Measurements from ENCODE around the gene KLHDC1.
A peak's percentile ranks its signal among the peaks of the same experiment; 100 is the strongest.
"Not testable (repeated sequence)": the region's sequence is repeated elsewhere in the genome, so short reads cannot be mapped to it uniquely, and the experiment has no call there.

KLHDC1 gene

DNA sequence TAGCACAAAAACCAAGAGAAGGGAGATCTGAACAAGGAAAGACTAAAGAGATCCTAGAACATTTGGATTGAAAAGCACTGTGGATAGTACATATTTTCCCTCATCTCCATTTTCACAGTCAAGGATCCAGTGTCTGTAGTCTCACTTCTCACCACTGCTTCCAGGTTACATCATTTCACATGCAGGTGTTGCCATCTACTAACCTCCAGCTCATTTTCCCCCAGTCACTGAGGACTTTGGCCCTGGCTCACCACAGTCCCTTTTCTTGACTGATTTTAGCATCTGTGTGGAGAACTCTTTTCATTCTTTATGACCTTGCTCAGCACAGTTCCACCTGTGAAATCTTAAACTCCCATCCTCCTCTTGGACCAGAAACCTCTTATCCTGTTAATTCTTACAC lies 53.6 kb downstream of the KLHDC1 start:
- not testable (repeated sequence) for H3K27me3 Mint-ChIP-seq; DNase-seq; ATAC-seq (replicated peaks); H3K4me3 Mint-ChIP-seq; H3K4me1 Mint-ChIP-seq (ENCODE audit: low read depth in 2 of 2); H3K9me3 Mint-ChIP-seq
- Mint-ChIP-seq H3K36me3 (ENCODE audit: insufficient read depth) (peaks cover 14% of the 10 kb centered on the region), H3K27ac (peak overlapping the region; percentile 52 to 81)

DNA sequence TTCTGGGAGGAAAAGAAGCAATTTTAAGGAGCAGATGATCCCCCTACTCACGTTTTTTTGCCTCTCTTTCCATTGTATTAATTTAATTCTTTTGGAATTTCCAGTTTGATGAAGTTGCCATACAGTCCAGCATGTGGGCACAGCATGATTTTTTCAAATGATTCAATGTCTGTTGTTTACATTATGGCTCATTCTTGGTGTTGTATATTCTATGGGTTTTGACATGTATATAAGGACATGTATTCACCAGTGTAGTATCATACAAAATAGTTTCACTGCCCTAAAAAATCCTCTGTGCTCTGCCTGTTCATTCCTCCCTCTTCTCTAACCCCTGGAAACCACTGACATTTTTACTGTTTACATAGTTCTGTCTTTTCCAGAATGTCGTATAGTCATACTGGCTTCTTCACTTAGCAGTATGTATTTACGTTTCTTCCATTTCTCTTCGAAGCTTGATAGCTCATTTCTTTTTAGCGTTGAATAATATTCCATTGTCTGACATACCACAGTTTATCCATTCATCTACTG lies 61.7 kb downstream of the KLHDC1 start:
- H3K27ac Mint-ChIP-seq = no peak overlapping the region
- no peak overlapping the region for H3K4me3 Mint-ChIP-seq
- H3K4me1 Mint-ChIP-seq (ENCODE audit: low read depth in 2 of 2) = no peaks in the 10 kb centered on the region
- ATAC-seq (replicated peaks) (no peak), DNase-seq (no peak)
- no peaks in the 10 kb centered on the region for H3K9me3 Mint-ChIP-seq
- no peaks in the 10 kb centered on the region for H3K36me3 Mint-ChIP-seq (ENCODE audit: insufficient read depth)
- no peaks in the 10 kb centered on the region for H3K27me3 Mint-ChIP-seq

DNA sequence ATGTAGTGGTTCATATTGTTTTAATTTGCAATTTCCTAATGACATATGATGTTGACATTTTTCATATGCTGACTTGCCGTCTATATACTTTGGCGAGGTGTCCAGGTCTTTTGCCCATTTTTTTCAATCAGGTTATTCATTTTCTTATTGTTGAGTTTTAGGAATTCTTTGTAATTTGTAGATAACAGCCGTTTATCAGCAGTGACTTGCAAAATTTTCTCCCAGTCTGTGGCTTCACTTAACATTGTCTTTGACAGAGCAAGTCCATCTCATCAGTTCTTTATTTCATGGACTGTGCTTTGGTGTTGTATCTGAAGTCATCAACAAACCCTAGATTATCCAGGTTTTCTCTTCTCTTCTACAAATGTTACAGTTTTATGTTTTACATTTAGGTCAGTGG lies 62.5 kb downstream of the KLHDC1 start:
- no peaks in the 10 kb centered on the region for H3K27me3 Mint-ChIP-seq
- H3K9me3 Mint-ChIP-seq = no peaks in the 10 kb centered on the region
- no peaks in the 10 kb centered on the region for H3K36me3 Mint-ChIP-seq (ENCODE audit: insufficient read depth)
- ATAC-seq (replicated peaks) (no peak), DNase-seq (no peak)
- no peak overlapping the region for H3K27ac Mint-ChIP-seq
- H3K4me1 Mint-ChIP-seq (ENCODE audit: low read depth in 2 of 2) = no peaks in the 10 kb centered on the region
- no peak overlapping the region for H3K4me3 Mint-ChIP-seq

DNA sequence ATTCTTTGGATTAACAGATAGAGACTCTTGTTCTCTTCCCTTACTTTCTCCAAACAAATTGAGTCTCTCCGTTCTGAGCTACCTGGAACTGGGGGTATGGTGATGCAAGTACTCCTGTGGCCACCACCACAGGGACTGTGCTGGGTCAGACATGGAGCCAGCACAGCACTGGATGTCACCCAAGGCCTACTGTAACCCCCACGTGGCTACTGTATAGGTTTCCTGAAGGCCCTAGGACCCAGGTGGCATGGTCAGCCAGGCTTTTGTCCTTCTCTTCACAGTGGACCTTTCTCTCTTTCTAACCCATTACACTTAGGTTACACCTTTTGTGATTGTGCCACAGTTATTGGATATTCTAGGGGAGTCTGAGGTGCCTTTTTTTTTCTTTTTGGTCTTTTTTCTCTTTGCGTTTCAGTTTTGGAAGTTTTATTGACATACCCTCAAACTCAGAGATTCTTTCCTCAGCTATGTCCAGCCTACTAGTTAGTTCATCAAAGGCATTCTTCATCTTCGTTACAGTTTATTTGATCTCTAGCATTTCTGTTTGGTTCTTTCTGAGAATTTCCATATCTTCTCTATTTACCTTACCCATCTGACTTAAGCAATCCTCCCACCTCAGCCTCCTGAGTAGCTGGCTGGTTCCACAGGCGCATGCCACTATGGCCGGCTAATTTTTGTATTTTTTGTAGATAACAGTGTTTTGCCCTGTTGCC lies 69.1 kb downstream of the KLHDC1 start:
- H3K4me1 Mint-ChIP-seq (ENCODE audit: low read depth in 2 of 2) = peaks cover 0 to 4% of the 10 kb centered on the region in 2 donors
- peaks cover 6% of the 10 kb centered on the region for H3K36me3 Mint-ChIP-seq (ENCODE audit: insufficient read depth)
- H3K4me3 Mint-ChIP-seq = no peak overlapping the region
- DNase-seq (no peak), ATAC-seq (replicated peaks) (no peak)
- no peaks in the 10 kb centered on the region for H3K27me3 Mint-ChIP-seq
- H3K9me3 Mint-ChIP-seq = no peaks in the 10 kb centered on the region
- no peak overlapping the region for H3K27ac Mint-ChIP-seq

DNA sequence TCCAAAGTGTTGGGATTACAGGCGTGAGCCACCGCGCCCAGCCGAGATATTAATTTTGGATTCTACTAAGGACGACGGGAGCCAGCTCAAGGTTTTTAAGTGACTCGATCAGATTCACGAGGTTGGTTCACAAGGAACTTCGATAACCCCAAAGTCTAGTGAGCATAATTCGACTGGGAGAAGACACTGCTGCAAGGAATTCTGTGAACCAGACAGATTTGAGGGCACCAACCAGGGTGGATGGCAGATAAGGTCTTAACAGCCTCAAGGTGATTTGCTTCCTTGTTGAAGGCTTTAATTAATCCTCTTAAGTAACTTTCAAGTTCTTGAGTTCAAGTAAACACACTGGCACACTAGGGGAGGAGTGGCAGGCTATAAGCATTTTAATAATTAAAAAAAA lies 73.9 kb downstream of the KLHDC1 start:
- peaks cover 36% of the 10 kb centered on the region for H3K36me3 Mint-ChIP-seq (ENCODE audit: insufficient read depth)
- no peaks in the 10 kb centered on the region for H3K9me3 Mint-ChIP-seq
- ATAC-seq (replicated peaks) (no peak), DNase-seq (no peak)
- no peaks in the 10 kb centered on the region for H3K27me3 Mint-ChIP-seq
- H3K4me1 Mint-ChIP-seq (ENCODE audit: low read depth in 2 of 2) = peaks cover 14 to 29% of the 10 kb centered on the region in 2 donors
- H3K4me3 Mint-ChIP-seq = peak overlapping the region; percentile 94 to 95
- H3K27ac Mint-ChIP-seq = peak overlapping the region; percentile 98 to 99

DNA sequence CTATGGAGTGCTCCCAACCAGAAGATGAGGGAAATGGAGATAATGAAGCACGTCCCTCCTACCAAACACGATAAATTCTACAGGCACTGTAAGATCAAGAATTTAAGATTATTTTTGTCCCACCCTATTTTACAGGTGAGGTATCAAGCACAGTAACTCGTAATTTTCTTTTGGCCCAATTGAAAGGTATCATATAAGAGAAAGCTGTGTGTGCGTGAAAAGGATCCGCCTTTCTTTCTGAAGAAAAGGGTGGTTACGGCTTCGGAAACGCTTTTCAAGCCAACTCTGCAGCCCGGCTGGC lies 74.3 kb downstream of the KLHDC1 start:
- H3K9me3 Mint-ChIP-seq = no peaks in the 10 kb centered on the region
- H3K27me3 Mint-ChIP-seq = no peaks in the 10 kb centered on the region
- peak overlapping the region; percentile 98 to 99 for H3K27ac Mint-ChIP-seq
- H3K36me3 Mint-ChIP-seq (ENCODE audit: insufficient read depth) = peaks cover 39% of the 10 kb centered on the region
- DNase-seq = peak in 1 of 3 experiments; percentile 4
- peak overlapping the region; percentile 94 to 95 for H3K4me3 Mint-ChIP-seq
- no peak for ATAC-seq (replicated peaks)
- H3K4me1 Mint-ChIP-seq (ENCODE audit: low read depth in 2 of 2) = peaks cover 14 to 29% of the 10 kb centered on the region in 2 donors

DNA sequence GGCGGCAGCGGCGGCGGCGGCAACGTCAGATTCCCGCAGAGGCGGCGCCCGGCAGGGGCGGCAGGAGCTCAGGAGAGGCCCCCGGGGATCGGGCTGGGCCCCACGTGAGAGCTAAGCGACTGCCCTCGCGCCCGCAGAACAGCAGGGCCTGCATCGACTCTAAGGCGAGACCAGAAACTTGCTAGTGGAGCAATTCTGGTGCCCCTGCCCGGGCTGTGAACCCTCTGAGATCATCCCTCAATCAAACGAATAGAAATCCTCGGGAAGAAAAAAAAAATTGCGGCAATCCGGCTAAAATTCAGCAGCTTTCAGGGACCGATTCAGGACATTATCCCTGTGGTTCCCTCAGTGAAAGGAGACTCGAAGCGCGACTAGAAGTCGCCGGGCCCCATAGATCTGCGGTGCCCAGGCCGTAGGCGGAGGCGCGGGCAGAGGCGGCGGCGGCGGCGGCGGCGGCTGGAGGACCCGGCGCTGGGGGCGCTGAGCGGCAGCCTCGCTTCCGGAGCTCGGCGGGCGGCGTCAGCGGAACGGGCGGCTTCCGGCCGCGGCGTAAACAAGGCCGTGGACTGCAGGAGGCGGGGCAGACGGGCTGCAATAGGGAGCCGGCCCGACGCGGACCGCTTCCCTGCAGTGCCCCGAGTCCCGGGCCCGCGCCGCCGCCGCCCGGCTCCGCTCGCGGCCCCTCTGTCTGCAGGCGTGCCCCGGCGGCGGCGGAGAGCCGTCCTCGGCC lies 74.8 kb downstream of the KLHDC1 start, which contains the start of gene KLHDC2:
TSS of gene KLHDC2 (plus strand) at position 583 of the 730 bp plus-strand sequence. CDS start 316 bp downstream, outside the sequence.
- Mint-ChIP-seq H3K27ac (peak within 1 kb of the TSS; percentile 98 to 99), H3K4me3 (peak within 1 kb of the TSS; percentile 94 to 95), H3K36me3 (ENCODE audit: insufficient read depth) (peaks cover 43% of the 10 kb centered on the region), H3K9me3 (no peaks in the 10 kb centered on the region), H3K4me1 (ENCODE audit: low read depth in 2 of 2) (peaks cover 14 to 29% of the 10 kb centered on the region in 2 donors), H3K27me3 (no peaks in the 10 kb centered on the region)
- ATAC-seq (replicated peaks) (peak; percentile 80), DNase-seq (peak; percentile 82 to 88 (median 84))

DNA sequence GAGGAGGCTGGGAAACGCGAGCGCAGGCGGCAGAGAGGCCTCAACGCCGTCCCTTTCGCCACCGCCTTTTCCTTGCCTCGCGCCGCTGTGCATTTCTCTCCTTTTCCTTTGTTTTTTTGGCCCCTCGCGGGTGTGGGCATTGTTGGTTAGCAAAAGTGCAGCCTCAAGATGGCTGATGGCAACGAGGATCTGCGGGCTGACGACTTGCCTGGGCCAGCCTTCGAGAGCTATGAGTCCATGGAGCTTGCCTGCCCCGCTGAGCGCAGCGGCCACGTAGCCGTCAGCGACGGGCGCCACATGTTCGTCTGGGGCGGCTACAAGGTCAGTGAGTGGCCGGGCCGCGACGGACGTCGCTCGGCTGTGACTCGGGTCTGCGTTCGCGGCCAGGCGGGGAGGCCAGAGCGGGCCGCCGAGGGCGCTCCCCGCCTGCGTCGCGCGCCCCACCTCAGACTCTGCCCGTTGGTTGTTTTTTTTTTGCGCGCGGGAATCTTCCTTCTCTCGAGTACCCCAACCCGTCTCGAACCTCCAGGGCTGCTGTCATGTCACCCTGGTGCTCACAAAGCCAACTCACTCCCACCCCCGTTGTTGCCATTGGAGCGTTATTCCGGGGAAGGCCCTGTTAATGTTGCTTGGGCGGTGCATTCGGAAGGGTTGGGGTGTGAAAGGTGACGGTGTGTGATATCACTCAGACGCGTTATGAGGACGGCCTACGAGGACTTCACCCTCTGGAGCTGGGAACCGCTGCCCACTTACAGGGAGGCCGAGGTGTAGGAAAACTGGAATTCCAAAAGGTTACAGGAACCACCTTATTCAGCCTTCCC lies 75.6 kb downstream of the KLHDC1 start:
- peak overlapping the region; percentile 94 to 95 for H3K4me3 Mint-ChIP-seq
- H3K9me3 Mint-ChIP-seq = no peaks in the 10 kb centered on the region
- H3K27me3 Mint-ChIP-seq = no peaks in the 10 kb centered on the region
- H3K36me3 Mint-ChIP-seq (ENCODE audit: insufficient read depth) = peaks cover 44% of the 10 kb centered on the region
- H3K4me1 Mint-ChIP-seq (ENCODE audit: low read depth in 2 of 2) = peaks cover 14 to 29% of the 10 kb centered on the region in 2 donors
- DNase-seq = peak; percentile 60 to 65 (median 62)
- peak overlapping the region; percentile 98 to 99 for H3K27ac Mint-ChIP-seq
- peak; percentile 51 for ATAC-seq (replicated peaks)

DNA sequence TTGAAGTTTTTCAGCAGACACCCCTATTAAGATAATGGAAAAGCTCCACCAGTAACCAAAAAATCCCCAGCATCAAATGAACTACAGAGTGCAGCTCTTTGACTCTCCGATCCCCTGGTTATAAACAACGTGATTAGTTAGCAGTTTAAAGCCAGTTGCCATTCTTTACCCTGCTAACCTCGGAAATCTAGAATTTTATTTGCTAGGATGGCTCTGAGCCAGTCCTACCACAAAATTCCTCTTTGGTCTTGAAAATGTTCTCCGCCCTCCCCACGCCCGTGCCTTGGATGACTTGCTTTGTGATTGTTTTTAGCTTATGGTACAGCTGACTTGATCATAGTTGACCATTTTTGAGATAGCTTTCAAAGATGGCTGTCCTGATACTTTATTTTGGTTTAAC lies 76.3 kb downstream of the KLHDC1 start:
- H3K27me3 Mint-ChIP-seq = no peaks in the 10 kb centered on the region
- DNase-seq (no peak), ATAC-seq (replicated peaks) (no peak)
- H3K27ac Mint-ChIP-seq = peak overlapping the region; percentile 98 to 99
- peak overlapping the region; percentile 94 to 95 for H3K4me3 Mint-ChIP-seq
- H3K4me1 Mint-ChIP-seq (ENCODE audit: low read depth in 2 of 2) = peaks cover 14 to 29% of the 10 kb centered on the region in 2 donors
- H3K36me3 Mint-ChIP-seq (ENCODE audit: insufficient read depth) = peaks cover 46% of the 10 kb centered on the region
- no peaks in the 10 kb centered on the region for H3K9me3 Mint-ChIP-seq

DNA sequence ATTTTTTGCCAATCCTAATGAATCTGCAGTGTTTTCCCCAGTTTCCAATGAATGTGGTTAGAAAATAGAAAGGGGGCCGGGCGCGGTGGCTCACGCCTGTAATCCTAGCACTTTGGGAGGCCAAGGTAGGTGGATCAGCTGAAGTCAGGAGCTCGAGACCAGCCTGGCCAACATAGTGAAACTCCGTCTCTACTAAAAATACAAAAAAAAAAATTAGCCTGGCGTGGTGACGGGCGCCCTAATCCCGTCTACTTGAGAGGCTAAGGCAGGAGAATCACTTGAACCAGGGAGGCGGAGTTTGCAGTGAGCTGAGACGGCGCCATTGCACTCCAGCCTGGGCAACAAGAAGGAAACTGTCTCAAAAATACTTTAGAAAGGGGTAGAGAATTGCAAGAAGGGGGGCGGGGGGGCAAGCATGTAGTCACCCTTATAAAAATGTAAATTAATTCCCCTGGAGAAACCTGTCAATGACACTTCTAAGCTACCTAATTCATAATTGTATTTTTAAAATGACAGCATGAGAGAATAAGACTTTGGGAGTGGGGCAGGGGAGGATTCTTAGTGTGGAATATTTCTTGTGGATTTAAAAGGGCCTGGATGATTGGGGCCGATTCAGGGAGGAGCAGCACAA lies 76.8 kb downstream of the KLHDC1 start:
- H3K9me3 Mint-ChIP-seq = no peaks in the 10 kb centered on the region
- no peak for ATAC-seq (replicated peaks)
- peak overlapping the region; percentile 94 to 95 for H3K4me3 Mint-ChIP-seq
- DNase-seq = no peak
- no peaks in the 10 kb centered on the region for H3K27me3 Mint-ChIP-seq
- peak overlapping the region; percentile 98 to 99 for H3K27ac Mint-ChIP-seq
- H3K4me1 Mint-ChIP-seq (ENCODE audit: low read depth in 2 of 2) = peaks cover 14 to 29% of the 10 kb centered on the region in 2 donors
- H3K36me3 Mint-ChIP-seq (ENCODE audit: insufficient read depth) = peaks cover 46% of the 10 kb centered on the region

DNA sequence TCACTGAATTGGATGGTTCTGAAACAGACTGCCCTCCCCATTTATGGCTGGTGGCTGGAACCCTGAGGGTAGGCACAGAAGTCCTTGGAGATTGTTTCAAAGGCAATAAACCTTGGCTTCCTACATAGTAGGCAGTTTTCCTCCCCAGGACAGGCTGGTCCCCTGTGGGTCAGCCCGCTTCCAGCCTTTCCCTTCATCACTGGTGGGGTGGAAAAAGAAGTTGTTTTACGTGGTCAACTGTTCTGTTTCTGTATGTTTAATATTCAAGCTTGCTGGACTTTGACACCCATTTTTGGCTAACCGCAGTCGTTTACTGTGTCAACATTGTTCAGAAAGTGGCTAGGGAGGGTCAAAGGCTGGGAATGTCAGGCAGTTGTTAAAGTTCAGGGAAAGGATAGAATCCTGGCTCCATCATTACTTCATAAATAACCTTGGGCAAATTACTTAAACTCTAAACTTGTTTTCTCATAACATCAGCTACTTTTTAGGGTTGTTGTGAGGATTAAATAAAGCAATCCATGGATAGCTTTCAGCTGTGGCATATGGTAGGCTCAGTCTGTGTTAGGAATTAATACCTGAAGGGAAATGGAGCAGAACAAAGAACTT lies 77.4 kb downstream of the KLHDC1 start:
- no peaks in the 10 kb centered on the region for H3K27me3 Mint-ChIP-seq
- no peak for ATAC-seq (replicated peaks)
- no peaks in the 10 kb centered on the region for H3K9me3 Mint-ChIP-seq
- peak overlapping the region; percentile 56 to 98 for H3K27ac Mint-ChIP-seq
- DNase-seq = no peak
- H3K4me1 Mint-ChIP-seq (ENCODE audit: low read depth in 2 of 2) = peaks cover 14 to 32% of the 10 kb centered on the region in 2 donors
- H3K36me3 Mint-ChIP-seq (ENCODE audit: insufficient read depth) = peaks cover 52% of the 10 kb centered on the region
- peak overlapping the region; percentile 94 to 95 for H3K4me3 Mint-ChIP-seq

DNA sequence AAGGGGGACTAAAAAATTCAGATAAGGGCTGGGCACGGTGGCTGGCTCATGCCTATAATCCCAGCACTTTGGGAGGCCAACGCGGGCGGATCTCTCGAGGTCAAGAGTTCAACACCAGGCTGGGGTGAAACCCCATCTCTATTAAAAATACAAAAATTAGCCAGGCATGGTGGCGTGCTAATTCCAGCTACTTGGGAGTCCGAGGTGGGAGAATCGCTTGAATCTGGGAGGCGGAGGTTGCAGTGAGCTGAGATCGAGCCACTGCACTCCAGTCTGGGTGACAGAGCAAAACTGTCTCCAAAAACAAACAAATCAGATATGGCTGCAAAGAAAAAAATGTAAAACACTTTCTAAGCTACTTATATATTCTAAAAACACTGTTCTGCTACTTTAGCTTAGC lies 78.8 kb downstream of the KLHDC1 start:
- not testable (repeated sequence) for H3K9me3 Mint-ChIP-seq; H3K4me3 Mint-ChIP-seq; ATAC-seq (replicated peaks); H3K27ac Mint-ChIP-seq; H3K27me3 Mint-ChIP-seq; DNase-seq
- Mint-ChIP-seq H3K4me1 (ENCODE audit: low read depth in 2 of 2) (peaks cover 14 to 36% of the 10 kb centered on the region in 2 donors), H3K36me3 (ENCODE audit: insufficient read depth) (peaks cover 58% of the 10 kb centered on the region)
